Chondrocyte (in vitro differentiated cells): ENCODE results near the gene UNC13C. TPM values are rescaled to one million over a fixed set of nuclear protein-coding genes. Genes with fewer than 3 reads are reported as not detected.

Experiments used
- DNase-seq: peaks from one replicate; pipeline ENCODE4 v3.0.0; 2021; ENCODE audit warnings: mixed read lengths, low spot score
- H3K27ac Mint-ChIP-seq: one replicate; pipeline ENCODE4 v1.8.0; 2021; ENCODE audit warnings: mild to moderate bottlenecking, moderate library complexity, mixed read lengths; ENCODE audit not compliant: unreplicated experiment
- H3K27me3 Mint-ChIP-seq: 2 replicates; pipeline ENCODE4 v1.8.0; 2021; ENCODE audit warnings: low read depth, mixed read lengths
- H3K36me3 Mint-ChIP-seq: 2 replicates; pipeline ENCODE4 v1.8.0; 2021; ENCODE audit warnings: low read depth, mixed read lengths
- H3K4me1 Mint-ChIP-seq: 2 replicates; pipeline ENCODE4 v1.8.0; 2021; ENCODE audit warnings: low read depth, mild to moderate bottlenecking, mixed read lengths
- H3K4me3 Mint-ChIP-seq: one replicate; pipeline ENCODE4 v1.8.0; 2021; ENCODE audit warnings: mild to moderate bottlenecking, moderate library complexity, mixed read lengths; ENCODE audit not compliant: unreplicated experiment
- H3K9me3 Mint-ChIP-seq: 2 replicates; pipeline ENCODE4 v1.8.0; 2021; ENCODE audit warnings: low read depth, mixed read lengths
- total RNA-seq: library from RNA; stranded (reverse); gene quantifications from 3 replicates; pipeline ENCODE4 v1.2.1, GENCODE V29; 2021
- TF ChIP-seq, protein P1 (sequence below): fragments of 200-600 bp; sonication (generic); IDR thresholded peaks from 2 replicates; pipeline ENCODE4 v1.5.0; 2021; ENCODE audit warnings: antibody characterized with exemption, mild to moderate bottlenecking, moderate library complexity

The UNC13C gene
- total RNA-seq, 1 donor from 2014 or later = 0.15 TPM

DNA sequence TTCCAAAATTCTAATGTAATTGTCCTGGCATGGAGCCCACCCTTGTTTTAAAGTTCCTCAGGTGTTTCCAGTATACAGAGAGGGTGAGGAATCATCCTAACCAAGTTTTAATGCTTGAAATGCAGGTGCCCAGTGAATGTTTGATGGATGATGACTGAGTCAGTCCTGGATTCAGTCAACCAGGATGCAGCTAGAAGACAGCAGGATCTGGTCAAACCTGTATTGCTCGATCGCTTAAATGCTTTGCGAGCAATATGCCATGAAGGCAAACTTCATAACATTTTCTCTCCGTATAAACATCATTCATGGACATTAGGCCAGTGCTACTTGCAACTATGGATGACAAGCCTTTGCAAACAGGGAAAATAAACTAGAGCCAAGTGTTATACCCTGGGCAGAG is 627.3 kb downstream of the UNC13C start:
- TF ChIP-seq, protein P1, sequence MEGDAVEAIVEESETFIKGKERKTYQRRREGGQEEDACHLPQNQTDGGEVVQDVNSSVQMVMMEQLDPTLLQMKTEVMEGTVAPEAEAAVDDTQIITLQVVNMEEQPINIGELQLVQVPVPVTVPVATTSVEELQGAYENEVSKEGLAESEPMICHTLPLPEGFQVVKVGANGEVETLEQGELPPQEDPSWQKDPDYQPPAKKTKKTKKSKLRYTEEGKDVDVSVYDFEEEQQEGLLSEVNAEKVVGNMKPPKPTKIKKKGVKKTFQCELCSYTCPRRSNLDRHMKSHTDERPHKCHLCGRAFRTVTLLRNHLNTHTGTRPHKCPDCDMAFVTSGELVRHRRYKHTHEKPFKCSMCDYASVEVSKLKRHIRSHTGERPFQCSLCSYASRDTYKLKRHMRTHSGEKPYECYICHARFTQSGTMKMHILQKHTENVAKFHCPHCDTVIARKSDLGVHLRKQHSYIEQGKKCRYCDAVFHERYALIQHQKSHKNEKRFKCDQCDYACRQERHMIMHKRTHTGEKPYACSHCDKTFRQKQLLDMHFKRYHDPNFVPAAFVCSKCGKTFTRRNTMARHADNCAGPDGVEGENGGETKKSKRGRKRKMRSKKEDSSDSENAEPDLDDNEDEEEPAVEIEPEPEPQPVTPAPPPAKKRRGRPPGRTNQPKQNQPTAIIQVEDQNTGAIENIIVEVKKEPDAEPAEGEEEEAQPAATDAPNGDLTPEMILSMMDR = no peak
- no peak overlapping the region for H3K27ac Mint-ChIP-seq
- H3K4me1 Mint-ChIP-seq = no peaks in the 10 kb centered on the region
- H3K27me3 Mint-ChIP-seq = no peaks in the 10 kb centered on the region
- H3K36me3 Mint-ChIP-seq = no peaks in the 10 kb centered on the region
- no peak overlapping the region for H3K4me3 Mint-ChIP-seq
- no peaks in the 10 kb centered on the region for H3K9me3 Mint-ChIP-seq
- DNase-seq = no peak

DNA sequence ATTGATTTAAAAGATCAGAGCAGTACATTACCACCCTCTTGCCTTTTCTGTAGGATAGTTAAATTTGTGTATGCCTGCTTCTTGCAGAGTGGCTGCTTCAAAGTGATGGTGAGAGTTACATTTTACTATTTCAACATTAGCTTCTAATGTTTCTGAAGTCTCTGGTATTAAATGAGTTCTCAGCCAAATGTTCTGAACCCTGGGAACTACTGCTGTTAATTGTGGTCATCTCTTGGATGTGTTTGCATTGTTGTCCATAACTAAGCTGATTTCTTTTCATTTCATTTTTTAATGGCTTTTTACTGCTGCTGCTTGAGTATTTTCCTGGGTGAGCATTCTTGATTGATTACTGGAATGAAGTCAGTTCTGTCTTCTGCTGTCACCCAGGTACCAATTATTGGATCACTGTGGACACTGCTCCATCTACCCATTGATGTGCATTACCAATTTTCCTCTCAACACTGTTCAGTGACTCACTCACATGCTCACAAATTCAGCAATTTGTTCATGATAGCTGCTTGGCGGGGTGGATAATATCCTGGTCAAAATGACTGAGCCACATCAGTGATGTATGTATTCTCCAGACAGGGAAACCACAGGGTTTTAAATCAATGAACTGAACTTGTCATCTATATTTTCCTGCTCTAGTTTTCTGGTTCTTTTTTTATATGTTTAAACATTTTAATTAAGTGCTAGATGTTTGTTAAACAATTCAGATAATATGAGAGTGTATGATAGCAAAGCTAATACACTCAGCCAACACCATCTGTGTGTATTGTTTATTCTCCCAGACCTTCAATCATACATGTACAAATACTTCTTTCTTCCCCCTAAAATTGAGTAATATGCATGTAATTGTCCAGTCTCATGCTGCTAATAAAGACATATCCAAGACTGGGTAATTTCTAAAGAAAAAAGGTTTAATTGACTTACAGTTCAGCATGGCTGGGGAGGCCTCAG is 630.9 kb downstream of the UNC13C start:
- Mint-ChIP-seq H3K36me3 (no peaks in the 10 kb centered on the region), H3K27ac (no peak overlapping the region), H3K9me3 (no peaks in the 10 kb centered on the region), H3K4me3 (no peak overlapping the region), H3K27me3 (no peaks in the 10 kb centered on the region), H3K4me1 (no peaks in the 10 kb centered on the region)
- TF ChIP-seq, protein P1 = no peak
- DNase-seq = no peak

DNA sequence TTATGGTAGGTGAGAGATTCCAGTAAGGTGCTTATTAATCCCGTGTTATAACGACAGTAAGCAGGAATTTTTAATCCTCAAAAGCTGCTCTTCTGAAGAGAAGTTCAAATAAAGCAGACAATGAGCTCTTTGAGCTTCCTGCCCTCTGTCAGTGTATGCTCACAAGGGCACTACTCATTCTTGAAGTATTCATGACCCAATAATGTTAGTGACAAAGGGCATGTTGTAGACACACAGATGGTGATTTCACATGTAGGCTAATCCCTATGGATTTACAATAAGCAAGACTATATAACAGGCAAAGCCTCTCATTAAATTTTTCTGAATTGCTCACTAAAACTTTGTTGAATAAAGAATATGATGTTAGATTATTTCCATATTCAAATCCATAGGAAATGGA is 639.9 kb downstream of the UNC13C start:
- H3K27me3 Mint-ChIP-seq = no peaks in the 10 kb centered on the region
- H3K27ac Mint-ChIP-seq = no peak overlapping the region
- H3K4me3 Mint-ChIP-seq = no peak overlapping the region
- no peaks in the 10 kb centered on the region for H3K4me1 Mint-ChIP-seq
- no peaks in the 10 kb centered on the region for H3K36me3 Mint-ChIP-seq
- TF ChIP-seq, protein P1 = no peak
- H3K9me3 Mint-ChIP-seq = no peaks in the 10 kb centered on the region
- DNase-seq = no peak

DNA sequence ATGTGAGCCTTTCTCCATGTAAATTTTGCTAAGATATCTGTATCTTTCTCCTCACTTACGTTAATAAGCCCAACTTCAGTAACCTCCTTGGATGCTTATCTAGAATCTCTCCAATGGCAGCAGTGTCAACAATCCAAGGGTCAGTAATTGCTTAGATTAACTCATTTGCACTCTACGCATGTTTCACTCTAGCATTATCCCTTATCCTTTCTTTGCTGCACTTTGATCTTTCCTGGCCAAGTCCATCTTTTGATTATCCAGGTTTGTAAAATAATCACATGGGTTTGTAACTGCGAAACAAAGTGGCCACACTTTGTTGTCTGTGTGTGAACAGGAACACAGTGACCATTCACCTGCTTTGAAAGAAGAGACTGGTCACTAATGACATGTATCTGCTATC is 640.9 kb downstream of the UNC13C start:
- DNase-seq = no peak
- TF ChIP-seq, protein P1 = no peak
- no peaks in the 10 kb centered on the region for H3K27me3 Mint-ChIP-seq
- H3K4me3 Mint-ChIP-seq = no peak overlapping the region
- no peak overlapping the region for H3K27ac Mint-ChIP-seq
- no peaks in the 10 kb centered on the region for H3K4me1 Mint-ChIP-seq
- no peaks in the 10 kb centered on the region for H3K36me3 Mint-ChIP-seq
- H3K9me3 Mint-ChIP-seq = no peaks in the 10 kb centered on the region

DNA sequence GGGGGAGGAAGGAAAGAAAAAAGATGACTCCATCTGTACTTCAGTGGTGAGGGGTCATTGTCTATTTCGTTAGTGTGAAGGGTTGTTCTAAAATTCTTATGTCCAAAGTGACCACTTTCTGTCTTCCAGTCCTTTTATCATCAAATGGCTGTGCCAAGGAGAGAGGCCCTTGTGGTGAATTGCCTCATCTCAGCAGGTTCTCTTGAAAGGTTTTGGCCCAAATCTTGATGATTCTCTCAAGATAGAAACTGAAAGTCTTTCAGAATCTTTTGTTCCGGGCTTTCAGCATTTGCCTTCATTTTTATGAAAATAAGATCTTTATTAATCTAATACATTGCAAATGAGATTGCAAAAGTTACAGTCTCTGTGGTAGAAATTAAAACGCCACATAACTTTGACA is 642.7 kb downstream of the UNC13C start:
- Mint-ChIP-seq H3K27me3 (no peaks in the 10 kb centered on the region), H3K27ac (no peak overlapping the region), H3K4me3 (no peak overlapping the region), H3K36me3 (no peaks in the 10 kb centered on the region), H3K4me1 (no peaks in the 10 kb centered on the region), H3K9me3 (no peaks in the 10 kb centered on the region)
- TF ChIP-seq, protein P1 = no peak
- DNase-seq = no peak
